IMR-90 (cell line): ENCODE data around the gene PLEKHA4. TPM values are rescaled to one million over a fixed set of nuclear protein-coding genes. Genes with fewer than 3 reads are reported as not detected.

Source experiments
- ATAC-seq: fragments of 200-7000 bp; cut with Tn5 transposase; 2 replicates; pipeline ENCODE4 v1.9.1; 2020; ENCODE audit warnings: low read depth, mild to moderate bottlenecking, moderate library complexity
- BruUV-seq: library from RNA; stranded (reverse); fragments of 400-500 nt; replicated peaks from 2 replicates; lab custom pipeline; 2021; lab: Mats Ljungman, UMichigan
- CTCF ChIA-PET: fragments of 300-600 bp; formaldehyde crosslinking; extraction: SDS; loops from one replicate; lab custom pipeline; 2021; ENCODE audit warnings: antibody characterized with exemption; lab: Yijun Ruan, JAX
- POLR2A ChIA-PET: fragments of 300-600 bp; sonication (Branson Sonifier 250); formaldehyde crosslinking; loops from one replicate; lab custom pipeline; 2022; ENCODE audit warnings: antibody characterized with exemption; ENCODE audit not compliant: unreplicated experiment; lab: Charles Lee
- DNase-seq: peaks from one replicate; pipeline ENCODE4 v3.0.0; 2013
- H2AFZ ChIP-seq: replicated peaks from 2 replicates; pipeline ENCODE3; 2013; ENCODE audit warnings: low read length, mild to moderate bottlenecking; ENCODE audit not compliant: poor library complexity
- H2AK5ac ChIP-seq: 2 replicates; pipeline ENCODE4 v1.6.1; 2013; ENCODE audit warnings: low read depth, low read length, inconsistent platforms
- H2AK9ac ChIP-seq: replicated peaks from 2 replicates; pipeline ENCODE3; 2013; ENCODE audit warnings: mild to moderate bottlenecking, low read depth, low read length, moderate library complexity; ENCODE audit not compliant: poor library complexity
- H2BK120ac ChIP-seq: 2 replicates; pipeline ENCODE4 v1.6.1; 2013; ENCODE audit warnings: low read depth, low read length, inconsistent platforms
- H2BK15ac ChIP-seq: 3 replicates; pipeline ENCODE4 v1.6.1; 2013; ENCODE audit warnings: low read depth, low read length, inconsistent platforms
- H2BK20ac ChIP-seq: 2 replicates; pipeline ENCODE4 v1.6.1; 2013; ENCODE audit warnings: low read depth, mild to moderate bottlenecking, inconsistent platforms, low read length, moderate library complexity
- H2BK5ac ChIP-seq: 2 replicates; pipeline ENCODE4 v1.6.1; 2013; ENCODE audit warnings: mild to moderate bottlenecking, low read depth, low read length, inconsistent platforms; ENCODE audit not compliant: poor library complexity, severe bottlenecking
- H3K14ac ChIP-seq: replicated peaks from 2 replicates; pipeline ENCODE4 v1.6.1; 2013; ENCODE audit warnings: low read depth, low read length, inconsistent platforms
- H3K18ac ChIP-seq: 2 replicates; pipeline ENCODE4 v1.6.1; 2013; ENCODE audit warnings: low read depth, low read length, control low read depth
- H3K23ac ChIP-seq: 2 replicates; pipeline ENCODE4 v1.6.1; 2013; ENCODE audit warnings: low read depth, low read length, inconsistent platforms
- H3K27ac ChIP-seq: 2 replicates; pipeline ENCODE4 v1.5.1; 2013; ENCODE audit warnings: mild to moderate bottlenecking, control low read depth, low read length; ENCODE audit not compliant: insufficient read depth
- H3K27me3 ChIP-seq: 2 replicates; pipeline ENCODE4 v1.6.1; 2013; ENCODE audit warnings: low read length; ENCODE audit not compliant: control insufficient read depth, insufficient read depth
- H3K36me3 ChIP-seq: 2 replicates; pipeline ENCODE4 v1.6.1; 2013; ENCODE audit warnings: low read length, mixed read lengths; ENCODE audit not compliant: control insufficient read depth, insufficient read depth
- H3K4ac ChIP-seq: 2 replicates; pipeline ENCODE4 v1.6.1; 2013; ENCODE audit warnings: low read depth, low read length, inconsistent platforms
- H3K4me1 ChIP-seq: 2 replicates; pipeline ENCODE4 v1.6.1; 2013; ENCODE audit warnings: low read length, mixed read lengths; ENCODE audit not compliant: control insufficient read depth, insufficient read depth
- H3K4me2 ChIP-seq: 2 replicates; pipeline ENCODE4 v1.6.1; 2013; ENCODE audit warnings: low read depth, mild to moderate bottlenecking, control low read depth, low read length, moderate library complexity
- H3K4me3 ChIP-seq: 2 replicates; pipeline ENCODE4 v1.5.1; 2013; ENCODE audit warnings: low read depth, mild to moderate bottlenecking, control low read depth, low read length, moderate library complexity; ENCODE audit not compliant: insufficient read depth
- H3K56ac ChIP-seq: 2 replicates; pipeline ENCODE4 v1.6.1; 2013; ENCODE audit warnings: low read length, inconsistent platforms; ENCODE audit not compliant: insufficient read depth; ENCODE audit errors: extremely low read depth
- H3K79me1 ChIP-seq, 2 experiments: 2 replicates each; pipeline ENCODE4 v1.6.1; 2013; ENCODE audit warnings: low read length in 2 of 2, inconsistent platforms in 1 of 2, low read depth in 1 of 2
- H3K9ac ChIP-seq: 2 replicates; pipeline ENCODE4 v1.6.1; 2013; ENCODE audit warnings: low read depth, low read length, control low read depth
- H3K9me1 ChIP-seq: 2 replicates; pipeline ENCODE4 v1.6.1; 2013; ENCODE audit warnings: low read length, inconsistent platforms; ENCODE audit not compliant: insufficient read depth
- H3K9me3 ChIP-seq: 2 replicates; pipeline ENCODE4 v1.6.1; 2013; ENCODE audit warnings: low read length; ENCODE audit not compliant: control insufficient read depth, insufficient read depth
- H4K20me1 ChIP-seq: 2 replicates; pipeline ENCODE4 v1.6.1; 2013; ENCODE audit warnings: low read length, inconsistent platforms; ENCODE audit not compliant: insufficient read depth
- H4K5ac ChIP-seq: 2 replicates; pipeline ENCODE4 v1.6.1; 2013; ENCODE audit warnings: mild to moderate bottlenecking, low read depth, low read length, control low read depth
- H4K8ac ChIP-seq, 2 experiments: 2 replicates each; pipeline ENCODE4 v1.6.1; 2013; ENCODE audit warnings: low read depth in 2 of 2, low read length in 2 of 2, control low read depth in 1 of 2, inconsistent platforms in 1 of 2
- H4K91ac ChIP-seq: 2 replicates; pipeline ENCODE4 v1.6.1; 2013; ENCODE audit warnings: low read depth, low read length, inconsistent platforms; ENCODE audit not compliant: insufficient read depth
- BHLHE40 ChIP-seq: fragments of 150-350 bp; IDR thresholded peaks from 2 replicates; pipeline ENCODE4 v1.6.1; 2016; ENCODE audit warnings: mild to moderate bottlenecking, low read depth, low read length
- CHD1 ChIP-seq: IDR thresholded peaks from 2 replicates; pipeline ENCODE4 v1.6.1; 2012; ENCODE audit warnings: low read depth, low read length, improper control_type of control experiment
- ELK1 ChIP-seq: fragments of 150-350 bp; IDR thresholded peaks from 2 replicates; pipeline ENCODE4 v1.6.1; 2016; ENCODE audit warnings: low read depth, mild to moderate bottlenecking, low read length, moderate library complexity, borderline replicate concordance
- MAFK ChIP-seq: IDR thresholded peaks from 2 replicates; pipeline ENCODE4 v1.6.1; 2012; ENCODE audit warnings: low read depth, low read length, improper control_type of control experiment
- MAZ ChIP-seq: IDR thresholded peaks from 2 replicates; pipeline ENCODE4 v1.6.1; 2012; ENCODE audit warnings: low read depth, mild to moderate bottlenecking, low read length, improper control_type of control experiment, moderate library complexity, borderline replicate concordance
- RCOR1 ChIP-seq: IDR thresholded peaks from 2 replicates; pipeline ENCODE4 v1.6.1; 2012; ENCODE audit warnings: mild to moderate bottlenecking, low read length, improper control_type of control experiment; ENCODE audit not compliant: insufficient replicate concordance
- RFX5 ChIP-seq: IDR thresholded peaks from 2 replicates; pipeline ENCODE4 v1.8.0; 2012; ENCODE audit warnings: low read depth, mild to moderate bottlenecking, low read length, moderate library complexity
- WGBS, 2 experiments: methylation state at CpG; one replicate each; pipeline versions ENCODE4 v1.1.5 to v1.1.7; 2013; ENCODE audit warnings: missing lambda C conversion rate in 2 of 2; ENCODE audit not compliant: insufficient read length in 1 of 2; ENCODE audit errors: extremely low coverage in 2 of 2; 5-methylcytosine and 5-hydroxymethylcytosine counted together
- dilution Hi-C: fragments of 300-500 bp; cut with HindIII; formaldehyde crosslinking; loops from one replicate; pipeline ENCODE4 v1.14.3; 2018; ENCODE audit warnings: low sequenced_read_pairs; ENCODE audit not compliant: unreplicated experiment
- in situ Hi-C: fragments of 300-500 bp; cut with MboI; formaldehyde crosslinking; loops from 3 replicates; pipeline ENCODE4 v1.14.3; 2019; ENCODE audit warnings: low sequenced_read_pairs, inconsistent platforms, mixed read lengths
- intact Hi-C: fragments of 100-400 bp; cut with micrococcal nuclease; formaldehyde crosslinking; loops from 2 replicates; pipeline ENCODE4 v1.10.0; 2022
- polyA plus RNA-seq, 3 experiments: library from polyadenylated mRNA; depleted of rRNA; stranded (reverse); fragments of >200 nt; gene quantifications; 2 replicates each; pipeline ENCODE4 v1.2.3, GENCODE V29; 2012; ENCODE audit warnings: low replicate concordance in 1 of 3
- total RNA-seq: library from RNA; depleted of rRNA; stranded (reverse); fragments of >200 nt; gene quantifications from 2 replicates; pipeline ENCODE4 v1.2.3, GENCODE V29; 2012

The PLEKHA4 gene
- total and polyA plus RNA-seq, 2 of the 4 experiments (the other 2 are of a cell fraction): 4.5 to 14.4 TPM

GRCh38 chr19:48906324-48906723, 37.9 kb upstream of the PLEKHA4 start:
- Histone ChIP-seq H4K8ac (no peak overlapping the region), H3K27me3 (no peaks in the 10 kb centered on the region), H3K56ac (no peak overlapping the region), H3K23ac (no peak overlapping the region), H3K4me3 (no peak overlapping the region), H3K36me3 (peaks cover 49% of the 10 kb centered on the region), H2BK20ac (no peak overlapping the region), H2BK120ac (no peak overlapping the region), H2AK9ac (no peak overlapping the region), H4K5ac (no peak overlapping the region), H3K9me3 (no peaks in the 10 kb centered on the region), H3K14ac (no peak overlapping the region), H2AFZ (no peak overlapping the region), H3K4me2 (no peak overlapping the region), H3K4me1 (no peaks in the 10 kb centered on the region), H3K18ac (no peak overlapping the region), H2BK5ac (no peak overlapping the region), H2BK15ac (no peak overlapping the region), H3K79me1 (peaks cover 15 to 45% of the 10 kb centered on the region in 2 experiments), H2AK5ac (no peak overlapping the region), H3K9ac (no peak overlapping the region), H4K91ac (no peak overlapping the region), H3K4ac (no peak overlapping the region), H4K20me1 (peaks cover 2% of the 10 kb centered on the region; the same call in 1 of the 2 replicates), H3K27ac (no peak overlapping the region), H3K9me1 (peaks cover 12% of the 10 kb centered on the region)
- DNase-seq (no peak), ATAC-seq (no peak)
- intact Hi-C loops (no loop called here), in situ Hi-C loops (no loop called here), dilution Hi-C loops (no loop called here)
- TF ChIP-seq BHLHE40 (no peak), RFX5 (no peak), CHD1 (no peak), ELK1 (no peak), MAZ (no peak), MAFK (no peak), RCOR1 (no peak)
- BruUV-seq: no TSS peak
- CTCF ChIA-PET: interaction anchor here (0.6 kb wide), 1 partner anchor 73 kb away, joined by 3 read pairs; no protein-coding TSS in a partner anchor
- POLR2A ChIA-PET: no interaction called here
- WGBS, 2 experiments: no CpG with 5 or more reads among the region's 10 CpGs
